ENCODE data around the gene NLGN4X.

GRCh38 chrX:5979338-5979737 lies 249.3 kb downstream of the NLGN4X start:
- TF ChIP-seq GATA2 (IDR thresholded peaks at IDR 0.05; ENCODE audit: insufficient read depth, insufficient read length, low read depth, low read length), result no peak
- TF ChIP-seq CTCF (IDR thresholded peaks at IDR 0.05; ENCODE audit: extremely low read depth in 1 of 2, insufficient read depth in 1 of 2, low read depth in 1 of 2, low read length in 2 of 2), result no peak
- TF ChIP-seq MAX (IDR thresholded peaks at IDR 0.05; ENCODE audit: insufficient read depth, insufficient read length), result no peak
- TF ChIP-seq POLR2AphosphoS5 (IDR thresholded peaks at IDR 0.05; ENCODE audit: insufficient read depth, low read depth, low read length), result no peak
- no peak for TF ChIP-seq POLR2A (IDR thresholded peaks at IDR 0.05; ENCODE audit: low read depth, low read length)
- TF ChIP-seq EZH2 (IDR thresholded peaks at IDR 0.05; ENCODE audit: borderline replicate concordance, low read depth, low read length, severe bottlenecking), result no peak
- TF ChIP-seq JUN (IDR thresholded peaks at IDR 0.05; ENCODE audit: borderline replicate concordance, insufficient read depth, insufficient read length, low read depth), result no peak

All from endothelial cell of umbilical vein (primary cell).